ENCODE results near the gene TMTC2.

TMTC2 gene

DNA sequence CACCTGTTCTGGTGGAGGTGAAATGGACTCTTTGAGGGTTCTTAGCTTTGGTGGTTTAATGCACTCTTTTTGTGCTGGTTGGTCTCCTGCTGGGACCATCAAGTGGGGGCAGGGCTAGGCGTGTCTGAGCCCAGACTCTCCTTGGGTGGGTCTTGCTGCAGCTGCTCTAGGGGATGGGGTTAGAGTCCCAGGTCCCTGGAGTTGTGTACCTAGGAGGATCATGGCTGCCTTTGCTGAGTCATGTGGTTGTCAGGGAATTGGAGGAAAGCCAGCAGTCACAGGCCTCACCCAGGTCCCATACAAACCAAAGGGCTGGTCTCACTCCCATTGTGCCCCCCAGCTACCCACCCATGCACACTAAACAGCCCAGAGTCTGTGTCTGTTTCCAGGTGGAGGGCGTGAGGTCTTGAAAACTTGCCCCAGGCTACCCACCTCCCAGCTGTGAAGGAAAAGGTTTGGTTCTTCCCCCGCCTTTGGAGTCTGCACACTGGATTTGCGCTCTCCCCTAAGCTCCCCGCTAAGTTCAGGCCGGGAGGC is 387.7 kb downstream of the TMTC2 start:
- no peak overlapping the region for H3K4me3 ChIP-seq (replicated peaks; ENCODE audit: low read depth, low read length)
- TF ChIP-seq, protein P1, sequence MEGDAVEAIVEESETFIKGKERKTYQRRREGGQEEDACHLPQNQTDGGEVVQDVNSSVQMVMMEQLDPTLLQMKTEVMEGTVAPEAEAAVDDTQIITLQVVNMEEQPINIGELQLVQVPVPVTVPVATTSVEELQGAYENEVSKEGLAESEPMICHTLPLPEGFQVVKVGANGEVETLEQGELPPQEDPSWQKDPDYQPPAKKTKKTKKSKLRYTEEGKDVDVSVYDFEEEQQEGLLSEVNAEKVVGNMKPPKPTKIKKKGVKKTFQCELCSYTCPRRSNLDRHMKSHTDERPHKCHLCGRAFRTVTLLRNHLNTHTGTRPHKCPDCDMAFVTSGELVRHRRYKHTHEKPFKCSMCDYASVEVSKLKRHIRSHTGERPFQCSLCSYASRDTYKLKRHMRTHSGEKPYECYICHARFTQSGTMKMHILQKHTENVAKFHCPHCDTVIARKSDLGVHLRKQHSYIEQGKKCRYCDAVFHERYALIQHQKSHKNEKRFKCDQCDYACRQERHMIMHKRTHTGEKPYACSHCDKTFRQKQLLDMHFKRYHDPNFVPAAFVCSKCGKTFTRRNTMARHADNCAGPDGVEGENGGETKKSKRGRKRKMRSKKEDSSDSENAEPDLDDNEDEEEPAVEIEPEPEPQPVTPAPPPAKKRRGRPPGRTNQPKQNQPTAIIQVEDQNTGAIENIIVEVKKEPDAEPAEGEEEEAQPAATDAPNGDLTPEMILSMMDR (IDR thresholded peaks at IDR 0.05; ENCODE audit: insufficient read depth, low read length, poor library complexity, severe bottlenecking) = no peak
- DNase-seq (ENCODE audit: extremely low read depth, insufficient read length) = no peak
- H3K27me3 ChIP-seq (replicated peaks; ENCODE audit: control insufficient read depth, insufficient read depth, low read length) = no peaks in the 10 kb centered on the region
- H3K36me3 ChIP-seq (ENCODE audit: control insufficient read depth, insufficient read depth, low read length) = no peaks in the 10 kb centered on the region

GRCh38 chr12:83075471-83075870 is 388.8 kb downstream of the TMTC2 start:
- Histone ChIP-seq H3K36me3 (ENCODE audit: control insufficient read depth, insufficient read depth, low read length) (no peaks in the 10 kb centered on the region), H3K27me3 (replicated peaks; ENCODE audit: control insufficient read depth, insufficient read depth, low read length) (no peaks in the 10 kb centered on the region), H3K4me3 (replicated peaks; ENCODE audit: low read depth, low read length) (no peak overlapping the region)
- TF ChIP-seq, protein P1 (IDR thresholded peaks at IDR 0.05; ENCODE audit: insufficient read depth, low read length, poor library complexity, severe bottlenecking) = no peak
- no peak for DNase-seq (ENCODE audit: extremely low read depth, insufficient read length)

GRCh38 chr12:83077041-83077440 is 390.3 kb downstream of the TMTC2 start:
- no peak for DNase-seq (ENCODE audit: extremely low read depth, insufficient read length)
- Histone ChIP-seq H3K36me3 (ENCODE audit: control insufficient read depth, insufficient read depth, low read length) (no peaks in the 10 kb centered on the region), H3K27me3 (replicated peaks; ENCODE audit: control insufficient read depth, insufficient read depth, low read length) (no peaks in the 10 kb centered on the region), H3K4me3 (replicated peaks; ENCODE audit: low read depth, low read length) (no peak overlapping the region)
- TF ChIP-seq, protein P1 (IDR thresholded peaks at IDR 0.05; ENCODE audit: insufficient read depth, low read length, poor library complexity, severe bottlenecking) = no peak

GRCh38 chr12:83082690-83083276 is 396.1 kb downstream of the TMTC2 start:
- Histone ChIP-seq H3K36me3 (ENCODE audit: control insufficient read depth, insufficient read depth, low read length) (no peaks in the 10 kb centered on the region), H3K4me3 (replicated peaks; ENCODE audit: low read depth, low read length) (no peak overlapping the region), H3K27me3 (replicated peaks; ENCODE audit: control insufficient read depth, insufficient read depth, low read length) (no peaks in the 10 kb centered on the region)
- no peak for DNase-seq (ENCODE audit: extremely low read depth, insufficient read length)
- TF ChIP-seq, protein P1 (IDR thresholded peaks at IDR 0.05; ENCODE audit: insufficient read depth, low read length, poor library complexity, severe bottlenecking) = no peak

DNA sequence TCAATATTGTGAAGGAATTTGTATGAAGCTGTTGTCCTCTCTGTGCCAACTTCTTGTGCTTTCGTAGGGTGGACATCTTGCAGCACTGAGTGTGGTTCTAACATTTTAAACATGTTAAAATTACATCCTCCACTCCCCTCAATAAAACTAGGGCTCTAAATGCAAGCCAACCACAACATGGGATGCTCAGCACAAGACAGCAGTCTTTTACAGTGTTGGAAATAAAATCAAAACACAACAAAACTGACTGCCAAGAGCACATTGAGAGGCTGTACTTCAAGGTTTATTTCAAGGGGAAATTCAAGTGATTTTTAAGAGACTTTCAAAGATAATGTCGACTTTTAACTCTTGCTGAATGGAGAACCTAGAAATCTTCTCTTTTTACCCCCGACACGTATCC is 396.9 kb downstream of the TMTC2 start:
- no peak for DNase-seq (ENCODE audit: extremely low read depth, insufficient read length)
- H3K36me3 ChIP-seq (ENCODE audit: control insufficient read depth, insufficient read depth, low read length) = no peaks in the 10 kb centered on the region
- no peaks in the 10 kb centered on the region for H3K27me3 ChIP-seq (replicated peaks; ENCODE audit: control insufficient read depth, insufficient read depth, low read length)
- TF ChIP-seq, protein P1 (IDR thresholded peaks at IDR 0.05; ENCODE audit: insufficient read depth, low read length, poor library complexity, severe bottlenecking) = no peak
- no peak overlapping the region for H3K4me3 ChIP-seq (replicated peaks; ENCODE audit: low read depth, low read length)

Data from GM06990 (cell line).